ENCODE results near the gene ARF5. TPM values are rescaled to one million over a fixed set of nuclear protein-coding genes. Genes with fewer than 3 reads are reported as not detected.

ARF5 gene
- total and polyA plus RNA-seq, 2 of the 8 experiments (the other 6 are each of a cell fraction or from before 2014, with no cell fraction given) = 154 to 579 TPM

- TF ChIP-seq CHD7 (IDR thresholded peaks at IDR 0.05; ENCODE audit: insufficient replicate concordance, low read length) (no peak), RFX5 (IDR thresholded peaks at IDR 0.05; ENCODE audit: borderline replicate concordance, low read depth, low read length) (no peak), TCF12 (IDR thresholded peaks at IDR 0.05; ENCODE audit: low read depth, low read length) (no peak), SIN3A (conservative IDR thresholded peaks at IDR 0.05 in 1 of 2, IDR thresholded peaks at IDR 0.05 in 1 of 2; ENCODE audit: low read depth in 1 of 2, low read length in 2 of 2) (peak; percentile 91 to 96), POU5F1 (IDR thresholded peaks at IDR 0.05; ENCODE audit: low read depth, low read length) (no peak), EZH2 (IDR thresholded peaks at IDR 0.05; ENCODE audit: low read depth, low read length, severe bottlenecking) (no peak), CHD2 (IDR thresholded peaks at IDR 0.05; ENCODE audit: low read length) (0 out of 2 replicates have a peak, but pooled peaks have one; percentile 27), GTF2F1 (IDR thresholded peaks at IDR 0.05; ENCODE audit: borderline replicate concordance, low read depth, low read length) (peak; percentile 41; the same call in 1 of the 2 replicates), MAX (IDR thresholded peaks at IDR 0.05) (peak; percentile 75)
Observed at GRCh38 chr7:127588697-127589482, 679 bp downstream of the ARF5 start (continued).
